ENCODE measurements around the gene ARFGAP3.

ARFGAP3 gene

GRCh38 chr22:42820045-42820763 is 36.9 kb downstream of the ARFGAP3 start:
- DNase-seq (ENCODE audit: low read depth in 2 of 2), result no peak

DNA sequence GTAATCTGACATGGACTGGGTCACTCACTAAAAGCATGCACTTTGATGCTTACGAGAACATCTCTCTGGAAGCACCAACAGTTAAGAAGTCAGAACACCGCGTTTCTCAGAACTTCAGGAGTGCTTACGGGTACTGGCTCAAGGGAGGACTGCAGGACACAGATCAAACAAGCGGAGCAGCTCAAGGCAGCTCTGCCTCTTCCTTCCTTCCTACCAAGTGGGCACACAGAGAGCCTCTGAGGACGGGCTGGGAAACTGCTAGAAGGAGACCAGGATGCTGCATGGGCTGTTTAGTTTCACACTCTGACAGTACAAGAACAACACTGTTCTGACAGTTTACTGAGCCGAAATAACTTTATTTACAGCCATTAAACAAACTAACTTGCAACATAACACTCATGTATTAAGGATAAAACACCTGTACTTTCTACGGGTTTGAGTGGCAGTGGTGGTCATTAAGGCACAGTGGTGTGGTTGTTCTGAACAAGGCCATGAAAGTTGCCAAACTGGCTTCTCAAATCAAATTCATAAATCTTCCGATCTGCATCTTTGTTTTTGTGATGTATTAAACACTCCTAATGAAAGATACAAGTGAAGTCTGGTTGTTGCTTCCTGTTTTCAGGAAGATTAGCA is 37.5 kb downstream of the ARFGAP3 start:
- no peak for DNase-seq (ENCODE audit: low read depth in 2 of 2)

GRCh38 chr22:42817556-42817955 is 39.5 kb downstream of the ARFGAP3 start:
- no peak for DNase-seq (ENCODE audit: low read depth in 2 of 2)

- no peak for DNase-seq (ENCODE audit: low read depth in 2 of 2)
Observed at GRCh38 chr22:42816336-42816735, 40.7 kb downstream of the ARFGAP3 start.

- no peak for DNase-seq (ENCODE audit: low read depth in 2 of 2)
Observed at GRCh38 chr22:42814616-42815015, 42.5 kb downstream of the ARFGAP3 start.

DNA sequence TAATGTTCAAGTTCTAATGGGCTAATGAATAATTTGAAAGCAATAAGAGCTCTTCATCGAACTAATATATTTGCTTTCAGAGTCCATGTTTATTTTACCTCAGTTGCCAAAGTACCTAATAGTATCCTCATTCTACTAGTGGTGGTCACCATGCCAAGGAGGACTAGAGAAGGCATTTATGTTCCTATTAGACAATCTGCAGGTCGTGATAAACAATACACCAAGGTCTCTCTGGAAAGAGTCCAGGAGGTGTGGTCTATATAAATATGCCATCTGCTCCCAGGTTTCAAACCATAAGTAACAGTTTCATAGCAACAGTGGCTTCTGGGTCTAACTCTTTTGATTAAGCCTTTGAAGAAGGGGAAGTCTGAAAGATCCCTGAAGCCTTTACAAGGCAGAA is 42.9 kb downstream of the ARFGAP3 start:
- DNase-seq (ENCODE audit: low read depth in 2 of 2), result no peak

DNA sequence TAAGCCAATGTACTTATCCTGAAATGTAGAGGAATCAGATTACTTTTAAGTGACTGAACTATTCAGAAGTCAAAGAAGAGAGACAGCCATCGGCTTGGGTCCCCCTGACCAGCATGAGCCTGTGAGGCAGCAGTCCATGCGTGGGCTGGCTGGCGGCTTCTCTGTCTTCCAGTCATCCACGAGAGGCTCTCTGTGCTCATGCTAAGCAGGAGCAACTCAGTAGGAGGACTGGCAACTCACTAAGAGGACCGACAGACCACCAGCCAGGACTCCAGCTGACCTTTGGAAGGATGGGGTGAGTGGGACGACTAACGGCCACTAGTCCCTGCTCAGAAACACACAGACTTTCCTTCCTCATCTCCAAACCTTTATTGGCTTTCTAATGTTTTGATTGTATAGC is 43.6 kb downstream of the ARFGAP3 start:
- no peak for DNase-seq (ENCODE audit: low read depth in 2 of 2)

DNA sequence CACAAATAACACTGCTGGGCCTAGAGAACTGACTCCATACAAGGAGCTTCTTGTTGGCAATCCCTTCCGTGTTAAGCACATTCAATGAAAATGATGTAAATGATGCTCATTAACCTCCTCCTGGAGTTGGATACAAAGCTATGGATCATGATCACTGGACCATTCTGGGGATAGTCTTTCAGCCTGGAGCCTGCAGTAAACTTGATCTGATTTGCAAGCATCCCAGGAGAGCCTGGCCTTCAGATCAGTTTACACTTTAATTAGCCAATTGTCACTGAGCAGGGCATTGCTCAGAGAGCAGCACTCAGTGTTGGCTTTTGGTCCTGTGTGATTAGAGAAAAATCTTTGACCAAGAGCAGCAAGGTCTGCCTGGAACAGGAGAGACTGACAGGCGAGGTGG is 45.6 kb downstream of the ARFGAP3 start:
- DNase-seq (ENCODE audit: low read depth in 2 of 2), result no peak

DNA sequence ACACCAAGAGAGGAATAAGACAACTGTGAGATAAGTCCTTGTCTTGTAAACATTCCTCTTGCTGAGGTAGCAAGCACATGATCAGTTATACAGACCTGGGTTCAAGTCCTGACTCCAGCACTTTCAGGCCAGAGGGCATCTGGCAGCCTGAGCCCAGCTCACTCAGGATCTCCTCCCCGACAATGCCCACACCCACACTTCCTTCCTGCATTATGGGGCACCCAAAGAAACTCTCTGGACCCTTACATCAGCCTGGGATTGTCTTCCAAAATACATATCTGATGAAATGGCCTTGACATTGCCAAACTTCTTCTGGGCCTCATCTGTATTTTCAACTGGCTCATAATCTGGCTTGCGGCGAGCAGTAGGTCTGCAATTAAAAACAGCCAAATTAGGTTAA is 48.6 kb downstream of the ARFGAP3 start:
- no peak for DNase-seq (ENCODE audit: low read depth in 2 of 2)

DNA sequence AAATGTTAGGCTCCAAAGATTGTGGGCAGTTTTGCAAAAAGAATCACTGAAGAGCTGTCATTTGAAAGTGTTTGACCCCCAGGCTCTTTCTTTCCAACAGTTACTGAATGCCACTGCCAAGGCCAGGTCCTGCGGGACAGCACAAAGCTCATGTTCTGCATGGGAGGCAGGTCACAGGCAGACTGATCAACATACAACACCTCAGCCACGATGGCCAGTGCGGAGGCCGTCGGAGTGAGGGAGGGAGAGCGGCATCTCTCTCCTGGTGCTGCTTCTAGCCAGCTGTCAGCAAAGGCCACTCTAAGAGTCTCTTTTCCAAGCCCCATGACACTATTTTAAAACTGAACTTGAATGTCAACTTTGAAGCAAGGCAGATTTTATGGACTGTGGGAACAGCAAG is 49.9 kb downstream of the ARFGAP3 start:
- DNase-seq (ENCODE audit: low read depth in 2 of 2), result no peak

GRCh38 chr22:42805998-42806830 is 50.9 kb downstream of the ARFGAP3 start:
- DNase-seq (ENCODE audit: low read depth in 2 of 2), result no peak

- no peak for DNase-seq (ENCODE audit: low read depth in 2 of 2)
Observed at GRCh38 chr22:42805016-42805997, 51.8 kb downstream of the ARFGAP3 start.

- DNase-seq (ENCODE audit: low read depth in 2 of 2), result no peak
Observed at GRCh38 chr22:42803389-42803788, 53.7 kb downstream of the ARFGAP3 start.

GRCh38 chr22:42801252-42802080 is 55.6 kb downstream of the ARFGAP3 start:
- DNase-seq (ENCODE audit: low read depth in 2 of 2), result no peak

GRCh38 chr22:42800451-42801251 is 56.4 kb downstream of the ARFGAP3 start:
- no peak for DNase-seq (ENCODE audit: low read depth in 2 of 2)

- no peak for DNase-seq (ENCODE audit: low read depth in 2 of 2)
Observed at GRCh38 chr22:42799461-42800405, 57.3 kb downstream of the ARFGAP3 start.

DNA sequence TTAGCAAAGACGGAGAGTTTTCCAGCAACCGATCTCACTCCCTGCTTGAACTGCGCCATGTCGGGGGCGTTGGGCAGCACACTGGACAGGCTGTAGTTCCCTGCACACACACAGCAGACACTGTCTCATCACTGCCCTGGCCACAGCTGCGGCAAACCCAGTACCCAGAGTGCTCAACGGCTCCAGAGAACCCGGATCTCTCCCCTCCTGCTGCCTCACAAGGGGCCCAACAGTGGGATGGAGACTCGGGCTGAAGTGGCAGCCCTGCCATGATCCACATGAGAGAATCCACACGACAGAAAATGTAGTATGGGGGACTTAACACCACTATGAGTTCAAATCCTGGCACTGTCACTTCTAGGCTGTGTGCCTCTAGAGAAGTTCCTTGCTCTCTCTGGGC is 58.0 kb downstream of the ARFGAP3 start:
- no peak for DNase-seq (ENCODE audit: low read depth in 2 of 2)

DNA sequence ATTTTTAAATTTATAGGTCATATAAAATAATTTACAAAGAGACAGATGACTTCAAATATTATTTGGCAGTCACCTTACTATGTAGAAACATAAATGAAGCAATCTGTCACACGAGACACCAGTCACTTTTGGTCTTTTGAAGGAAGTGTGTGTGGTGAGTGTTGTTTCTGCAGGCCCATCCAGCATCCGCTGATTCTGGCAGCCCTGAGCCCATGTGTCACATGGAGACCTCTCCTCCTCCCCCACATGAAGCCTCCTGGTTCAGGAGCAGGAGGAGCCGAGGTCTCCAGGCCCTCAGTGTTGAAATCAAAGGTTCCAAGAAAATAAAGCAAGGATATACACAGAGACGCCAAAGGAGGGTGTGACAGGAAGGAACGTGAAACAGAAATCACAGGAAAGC is 60.1 kb downstream of the ARFGAP3 start:
- no peak for DNase-seq (ENCODE audit: low read depth in 2 of 2)

GRCh38 chr22:42796081-42796480 is 61.0 kb downstream of the ARFGAP3 start:
- DNase-seq (ENCODE audit: low read depth in 2 of 2), result no peak
